Measurements from ENCODE around the gene PGK1. TPM values are rescaled to one million over a fixed set of nuclear protein-coding genes. Genes with fewer than 3 reads are reported as not detected.

Gene PGK1
- total RNA-seq, 1 donor from 2014 or later: 317 TPM

Other genes with a start within 250 kb of the PGK1 start
- gene MAGT1, start 208.8 kb upstream of the PGK1 start, total RNA-seq: 69.4 TPM
- gene COX7B, start 204.8 kb upstream of the PGK1 start, total RNA-seq: 238 TPM
- gene ATP7A, start 193.6 kb upstream of the PGK1 start, total RNA-seq: 9.6 TPM
- gene PGAM4, start 134.6 kb upstream of the PGK1 start, total RNA-seq: not detected
- 17.1 TPM for gene TAF9B, start 35.4 kb downstream of the PGK1 start, total RNA-seq
- 3.5 TPM for gene CYSLTR1, start 223.4 kb downstream of the PGK1 start, total RNA-seq

Measured in mucosa of gallbladder (tissue), 1 donor.